ENCODE data around the gene CFAP46.
"Not testable (repeated sequence)": the region's sequence is repeated elsewhere in the genome, so short reads cannot be mapped to it uniquely, and the experiment has no call there.

Gene CFAP46

GRCh38 chr10:132785723-132786475 lies 156.5 kb downstream of the CFAP46 start, which contains the start of gene NKX6-2:
Gene NKX6-2, minus strand, starts transcription at chr10:132786147. Its CDS starts 199 bp downstream, at chr10:132785948.
- DNase-seq, result no peak

- no peak for DNase-seq
Measured at GRCh38 chr10:132784866-132785722, 157.3 kb downstream of the CFAP46 start.

- no peak for DNase-seq
Measured at GRCh38 chr10:132783940-132784865, 158.2 kb downstream of the CFAP46 start.

GRCh38 chr10:132783165-132783939 lies 159.0 kb downstream of the CFAP46 start:
- DNase-seq, result no peak

- no peak for DNase-seq
Measured at GRCh38 chr10:132781556-132781955, 160.8 kb downstream of the CFAP46 start.

- DNase-seq, result no peak
Measured at GRCh38 chr10:132780356-132780755, 162.0 kb downstream of the CFAP46 start.

GRCh38 chr10:132779549-132780294 lies 162.6 kb downstream of the CFAP46 start:
- DNase-seq, result no peak

GRCh38 chr10:132777441-132777840 lies 164.9 kb downstream of the CFAP46 start:
- no peak for DNase-seq

- DNase-seq, result no peak
Measured at GRCh38 chr10:132776821-132777220, 165.5 kb downstream of the CFAP46 start.

- DNase-seq, result no peak
Measured at GRCh38 chr10:132776186-132776585, 166.2 kb downstream of the CFAP46 start.

- peak; percentile 44 for DNase-seq
Measured at GRCh38 chr10:132774902-132775863, 167.2 kb downstream of the CFAP46 start.

GRCh38 chr10:132774181-132774901 lies 168.0 kb downstream of the CFAP46 start:
- DNase-seq, result no peak

- DNase-seq, result not testable (repeated sequence)
Measured at GRCh38 chr10:132772816-132773215, 169.6 kb downstream of the CFAP46 start.

- DNase-seq, result no peak
Measured at GRCh38 chr10:132770061-132771021, 172.0 kb downstream of the CFAP46 start.

- no peak for DNase-seq
Measured at GRCh38 chr10:132768346-132769248, 173.8 kb downstream of the CFAP46 start.

GRCh38 chr10:132766291-132766690 lies 176.1 kb downstream of the CFAP46 start:
- DNase-seq, result no peak

GRCh38 chr10:132765435-132765834 lies 176.9 kb downstream of the CFAP46 start:
- no peak for DNase-seq

Measured in NCI-H774 (cell line).